GM18951 (cell line): Measurements from ENCODE around the gene NR2C2AP.
"Not testable (repeated sequence)": the region's sequence is repeated elsewhere in the genome, so short reads cannot be mapped to it uniquely, and the experiment has no call there.

Experiments
- POLR2A ChIP-seq: IDR thresholded peaks from 4 replicates; pipeline ENCODE4 v1.6.1; 2011; ENCODE audit warnings: mild to moderate bottlenecking; ENCODE audit not compliant: insufficient read length, insufficient read depth; ENCODE audit errors: extremely low read depth
- in situ Hi-C: fragments of 300-500 bp; cut with MboI; formaldehyde crosslinking; loops from one replicate; pipeline ENCODE4 v1.12.0; 2022; ENCODE audit warnings: low sequenced_read_pairs, mixed read lengths, inconsistent platforms; ENCODE audit not compliant: unreplicated experiment

NR2C2AP gene

GRCh38 chr19:19224852-19225494 lies 21.8 kb upstream of the NR2C2AP start:
- in situ Hi-C loops, result no loop called here

DNA sequence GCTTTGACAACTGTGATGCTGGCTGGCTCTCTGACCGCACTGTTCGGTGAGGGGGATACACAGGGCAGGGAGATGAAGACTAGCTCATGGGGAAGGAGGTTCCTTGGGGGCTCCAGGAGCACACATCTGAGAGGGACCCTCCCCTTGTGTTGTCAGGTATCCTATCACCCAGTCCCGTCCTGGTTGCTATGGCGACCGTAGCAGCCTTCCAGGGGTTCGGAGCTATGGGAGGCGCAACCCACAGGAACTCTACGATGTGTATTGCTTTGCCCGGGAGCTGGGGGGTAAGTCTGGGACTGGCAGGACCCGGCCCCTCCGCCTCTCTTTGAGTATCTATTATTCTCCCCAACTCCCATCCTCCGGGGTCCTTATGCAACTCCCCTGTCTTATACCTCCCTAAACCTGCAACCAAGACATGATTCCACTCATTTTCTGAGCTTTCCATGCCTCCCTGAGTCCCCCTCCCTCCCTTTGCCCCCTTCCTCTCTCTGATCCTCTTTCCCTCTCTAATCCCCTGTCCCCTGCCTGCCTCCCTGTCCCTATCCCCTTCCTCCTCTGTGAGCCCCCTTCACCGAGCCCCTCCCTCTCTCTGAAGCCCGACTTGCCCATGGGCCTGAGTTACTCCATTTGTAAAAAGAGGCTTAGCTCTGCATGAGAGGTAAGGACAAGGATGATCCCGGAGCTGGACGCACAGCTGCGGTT lies 21.1 kb upstream of the NR2C2AP start:
- in situ Hi-C loops, result no loop called here
- TF ChIP-seq POLR2A, result no peak

More at GRCh38 chr19:19224852-19225494, 21.8 kb upstream of the NR2C2AP start:
- TF ChIP-seq POLR2A, result no peak

GRCh38 chr19:19223636-19224035 lies 20.4 kb upstream of the NR2C2AP start:
- TF ChIP-seq POLR2A, result no peak
- in situ Hi-C loops, result no loop called here

DNA sequence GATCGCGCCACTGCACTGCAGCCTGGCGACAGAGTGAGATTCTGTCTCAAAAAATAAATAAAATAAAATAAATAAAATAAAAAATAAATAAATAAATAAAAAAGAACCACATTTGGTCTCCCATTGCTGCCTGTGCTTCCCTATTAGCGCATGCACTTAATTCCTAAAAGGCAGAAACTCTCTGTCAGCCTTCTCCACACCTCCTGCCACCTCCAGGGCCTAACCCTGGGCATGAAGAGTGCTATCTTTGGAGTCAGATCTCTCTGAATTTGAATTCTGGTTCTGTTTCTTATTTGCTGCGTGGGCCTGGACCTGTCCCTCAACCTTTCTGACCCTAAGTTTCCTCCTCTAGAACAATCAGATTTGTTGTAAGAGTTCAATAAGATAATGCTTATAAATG lies 19.8 kb upstream of the NR2C2AP start:
- in situ Hi-C loops, result no loop called here
- no peak for TF ChIP-seq POLR2A

- in situ Hi-C loops, result not testable (repeated sequence)
These were observed 17.8 kb upstream of the NR2C2AP start for GRCh38 chr19:19221000-19221399.

- in situ Hi-C loops, result no loop called here
- no peak for TF ChIP-seq POLR2A
These were observed 15.7 kb upstream of the NR2C2AP start for GRCh38 chr19:19218911-19219310.

- in situ Hi-C loops, result no loop called here
These were observed 13.9 kb upstream of the NR2C2AP start for GRCh38 chr19:19217099-19217498.

GRCh38 chr19:19215792-19216191 lies 12.6 kb upstream of the NR2C2AP start:
- in situ Hi-C loops, result no loop called here
- no peak for TF ChIP-seq POLR2A

More at GRCh38 chr19:19217099-19217498, 13.9 kb upstream of the NR2C2AP start:
- no peak for TF ChIP-seq POLR2A

DNA sequence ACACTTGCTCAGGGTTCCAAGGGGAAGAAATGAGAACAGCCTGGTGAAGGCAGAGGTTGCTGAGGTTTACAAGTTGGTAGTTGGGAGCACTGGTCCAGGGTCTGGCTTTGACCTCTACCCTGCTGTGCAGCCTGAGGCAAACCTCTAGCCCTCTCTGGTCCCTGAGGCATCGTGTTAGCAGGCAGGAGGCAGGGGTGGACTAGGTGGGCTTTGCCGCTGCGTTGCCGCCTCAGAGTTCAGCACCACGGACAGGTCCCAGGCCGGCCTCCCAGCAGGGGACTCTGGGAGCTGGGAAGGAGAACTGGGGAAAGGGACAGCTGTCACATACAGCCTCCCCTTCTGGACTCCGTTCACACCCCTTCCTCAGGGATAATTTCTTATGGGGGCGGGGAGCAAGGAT lies 11.7 kb upstream of the NR2C2AP start:
- TF ChIP-seq POLR2A, result no peak
- in situ Hi-C loops, result no loop called here

- no peak for TF ChIP-seq POLR2A
- in situ Hi-C loops, result no loop called here
These were observed 10.9 kb upstream of the NR2C2AP start for GRCh38 chr19:19214159-19214490.

DNA sequence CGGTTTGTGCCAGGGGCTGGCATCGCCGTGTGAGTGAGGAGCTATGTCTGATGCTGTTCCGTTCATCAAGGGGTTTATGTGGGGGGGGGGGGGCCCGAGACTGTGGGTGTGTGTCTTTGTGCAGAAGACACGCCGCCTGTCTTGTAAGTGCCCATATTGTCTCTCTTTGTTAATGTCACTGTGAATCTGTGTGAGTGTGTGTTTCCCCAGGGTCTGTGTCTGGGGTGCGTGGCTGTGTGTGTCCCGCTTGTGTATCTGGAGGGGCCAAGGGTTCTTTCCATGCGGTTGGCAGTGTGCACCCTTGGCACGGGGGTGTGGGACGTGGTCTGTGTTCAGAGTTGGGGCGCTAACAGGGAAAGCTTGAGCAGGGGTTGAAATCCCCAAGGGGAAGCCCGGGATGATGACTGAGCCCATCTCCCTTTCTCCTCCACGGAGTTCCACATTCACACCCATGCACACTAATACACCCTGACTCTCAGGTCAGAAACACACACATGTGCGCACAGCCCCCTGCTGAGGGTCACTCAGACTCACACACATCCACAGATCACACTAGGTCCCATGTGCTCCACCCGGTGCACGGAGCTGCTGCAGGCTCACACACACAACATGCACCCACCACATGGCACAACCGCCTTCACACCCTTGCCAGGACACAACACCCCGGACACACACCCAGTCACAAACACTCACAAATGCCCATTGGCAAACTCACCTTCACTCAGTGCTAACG lies 10.4 kb upstream of the NR2C2AP start:
- in situ Hi-C loops, result no loop called here
- TF ChIP-seq POLR2A, result no peak

- TF ChIP-seq POLR2A, result no peak
- in situ Hi-C loops, result no loop called here
These were observed 9.7 kb upstream of the NR2C2AP start for GRCh38 chr19:19212916-19213315.

- in situ Hi-C loops, result no loop called here
- TF ChIP-seq POLR2A, result no peak
These were observed 8.5 kb upstream of the NR2C2AP start, which contains the start of gene NCAN for GRCh38 chr19:19211499-19212420. NCAN (plus strand) TSS chr19:19211958; CDS start chr19:19216954, 4,996 bp downstream.
